ENCODE measurements around the gene PLEKHA8. TPM values are rescaled to one million over a fixed set of nuclear protein-coding genes. Genes with fewer than 3 reads are reported as not detected.

The PLEKHA8 gene
- total and polyA plus RNA-seq, 8 donors = 9.8 to 19.2 (median 17.5) TPM

DNA sequence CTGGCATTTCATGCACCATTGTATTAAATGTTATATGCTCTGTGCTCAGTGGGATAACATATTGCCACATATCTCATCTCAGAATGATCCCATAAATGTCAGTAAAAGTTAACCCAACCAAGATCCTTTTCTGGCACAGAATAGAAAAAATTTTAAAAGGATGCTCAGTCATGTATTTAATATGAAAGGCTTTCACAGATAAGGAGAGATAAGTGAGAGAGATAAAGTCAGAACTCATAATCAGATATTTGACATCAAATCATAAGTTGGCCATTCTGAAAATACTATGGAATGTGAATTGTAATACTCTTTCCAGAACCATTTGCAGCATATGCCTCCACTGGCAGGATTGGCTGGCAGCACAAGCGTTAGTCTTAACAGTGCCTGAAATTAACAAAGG lies 38.5 kb downstream of the PLEKHA8 start:
- ATAC-seq = no peak
- no peak for DNase-seq
- peaks cover 5 to 6% of the 10 kb centered on the region in 2 donors for H3K4me1 ChIP-seq
- H3K27ac ChIP-seq = no peak overlapping the region
- intact Hi-C loops (cut with DNase I) = loop anchor here in 1 of 2 donors (10.0 kb wide), 1 partner anchor 322 kb away; no protein-coding TSS in a partner anchor
- peaks cover 0 to 15% of the 10 kb centered on the region in 2 donors for H3K36me3 ChIP-seq
- no peak overlapping the region for H3K4me3 ChIP-seq
- no peaks in the 10 kb centered on the region for H3K9me3 ChIP-seq
- no peaks in the 10 kb centered on the region for H3K27me3 ChIP-seq
- TF ChIP-seq, protein P1, sequence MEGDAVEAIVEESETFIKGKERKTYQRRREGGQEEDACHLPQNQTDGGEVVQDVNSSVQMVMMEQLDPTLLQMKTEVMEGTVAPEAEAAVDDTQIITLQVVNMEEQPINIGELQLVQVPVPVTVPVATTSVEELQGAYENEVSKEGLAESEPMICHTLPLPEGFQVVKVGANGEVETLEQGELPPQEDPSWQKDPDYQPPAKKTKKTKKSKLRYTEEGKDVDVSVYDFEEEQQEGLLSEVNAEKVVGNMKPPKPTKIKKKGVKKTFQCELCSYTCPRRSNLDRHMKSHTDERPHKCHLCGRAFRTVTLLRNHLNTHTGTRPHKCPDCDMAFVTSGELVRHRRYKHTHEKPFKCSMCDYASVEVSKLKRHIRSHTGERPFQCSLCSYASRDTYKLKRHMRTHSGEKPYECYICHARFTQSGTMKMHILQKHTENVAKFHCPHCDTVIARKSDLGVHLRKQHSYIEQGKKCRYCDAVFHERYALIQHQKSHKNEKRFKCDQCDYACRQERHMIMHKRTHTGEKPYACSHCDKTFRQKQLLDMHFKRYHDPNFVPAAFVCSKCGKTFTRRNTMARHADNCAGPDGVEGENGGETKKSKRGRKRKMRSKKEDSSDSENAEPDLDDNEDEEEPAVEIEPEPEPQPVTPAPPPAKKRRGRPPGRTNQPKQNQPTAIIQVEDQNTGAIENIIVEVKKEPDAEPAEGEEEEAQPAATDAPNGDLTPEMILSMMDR (IDR thresholded peaks at IDR 0.05) = no peak

- no peak overlapping the region for H3K4me3 ChIP-seq
- H3K27me3 ChIP-seq = no peaks in the 10 kb centered on the region
- TF ChIP-seq, protein P1 (IDR thresholded peaks at IDR 0.05) = no peak
- no peaks in the 10 kb centered on the region for H3K9me3 ChIP-seq
- no peak for DNase-seq
- intact Hi-C loops (cut with DNase I) = loop anchor here in 1 of 2 donors (10.0 kb wide), 1 partner anchor 323 kb away; no protein-coding TSS in a partner anchor
- no peak overlapping the region for H3K27ac ChIP-seq
- H3K36me3 ChIP-seq = peaks cover 0 to 11% of the 10 kb centered on the region in 2 donors
- ATAC-seq = peak; percentile 85
- peaks cover 5 to 6% of the 10 kb centered on the region in 2 donors for H3K4me1 ChIP-seq
Observed at GRCh38 chr7:30068117-30068516, 39.9 kb downstream of the PLEKHA8 start.

GRCh38 chr7:30069096-30069867 lies 41.1 kb downstream of the PLEKHA8 start:
- Histone ChIP-seq H3K27me3 (no peaks in the 10 kb centered on the region), H3K9me3 (no peaks in the 10 kb centered on the region), H3K27ac (no peak overlapping the region), H3K4me3 (no peak overlapping the region), H3K36me3 (peaks cover 0 to 10% of the 10 kb centered on the region in 2 donors), H3K4me1 (peaks cover 5 to 6% of the 10 kb centered on the region in 2 donors)
- TF ChIP-seq, protein P1 (IDR thresholded peaks at IDR 0.05) = no peak
- intact Hi-C loops (cut with DNase I) = loop anchor here in 1 of 2 donors (10.0 kb wide), 1 partner anchor 324 kb away; no protein-coding TSS in a partner anchor
- DNase-seq (no peak), ATAC-seq (no peak)

DNA sequence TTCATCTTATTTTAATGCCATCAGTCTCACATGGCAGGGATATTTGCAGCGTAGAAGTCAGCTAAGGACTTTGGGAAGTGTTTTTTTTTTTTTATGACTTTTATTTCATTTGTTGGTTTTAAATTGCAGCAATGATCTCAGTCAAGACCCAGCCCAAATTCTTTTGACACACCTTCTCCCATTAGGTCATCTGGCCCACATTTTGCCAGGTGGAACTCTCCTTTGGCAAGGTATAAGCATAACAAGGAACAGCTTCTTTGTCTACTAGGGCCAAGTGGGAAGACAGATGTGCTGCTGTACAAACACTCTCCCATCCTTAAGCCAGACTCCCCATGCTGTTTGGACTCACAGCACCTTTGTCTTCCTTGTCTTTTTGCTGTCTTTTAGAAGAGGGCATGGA lies 41.8 kb downstream of the PLEKHA8 start:
- TF ChIP-seq, protein P1 (IDR thresholded peaks at IDR 0.05) = no peak
- Histone ChIP-seq H3K36me3 (peaks cover 0 to 10% of the 10 kb centered on the region in 2 donors), H3K4me3 (no peak overlapping the region), H3K4me1 (peaks cover 5 to 6% of the 10 kb centered on the region in 2 donors), H3K9me3 (no peaks in the 10 kb centered on the region), H3K27ac (no peak overlapping the region), H3K27me3 (no peaks in the 10 kb centered on the region)
- intact Hi-C loops (cut with DNase I) = no loop called here
- DNase-seq (no peak), ATAC-seq (no peak)

DNA sequence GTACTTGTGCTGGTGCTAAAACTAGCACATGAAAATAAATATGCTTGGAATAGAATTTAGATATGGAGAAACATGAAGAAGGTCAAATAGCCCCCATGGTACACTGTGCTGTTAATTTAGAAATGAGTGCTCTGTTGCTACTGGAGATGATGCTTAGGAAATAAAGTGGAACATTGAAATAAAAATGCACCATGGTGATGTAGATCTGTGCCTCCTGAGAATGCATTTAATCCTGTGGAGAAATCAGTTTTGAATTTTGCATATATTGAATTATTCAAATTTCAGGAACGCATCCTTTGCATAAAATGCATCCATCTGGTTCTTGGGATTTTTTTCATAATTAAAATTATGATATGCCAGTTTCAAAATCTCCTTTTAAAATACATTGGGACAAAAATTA lies 44.5 kb downstream of the PLEKHA8 start:
- Histone ChIP-seq H3K27ac (no peak overlapping the region), H3K27me3 (no peaks in the 10 kb centered on the region), H3K36me3 (peaks cover 0 to 10% of the 10 kb centered on the region in 2 donors), H3K4me3 (no peak overlapping the region), H3K4me1 (peaks cover 3 to 6% of the 10 kb centered on the region in 2 donors), H3K9me3 (no peaks in the 10 kb centered on the region)
- intact Hi-C loops (cut with DNase I) = no loop called here
- TF ChIP-seq, protein P1 (IDR thresholded peaks at IDR 0.05) = no peak
- ATAC-seq (no peak), DNase-seq (no peak)

All from left lung (tissue), 10 donors.